Keratinocyte (primary cell): ENCODE data around the gene SMIM10L1. TPM values are rescaled to one million over a fixed set of nuclear protein-coding genes. Genes with fewer than 3 reads are reported as not detected.

ENCODE experiments used
- DNase-seq: peaks from one replicate; pipeline ENCODE4 v3.0.0-alpha.2; 2011; ENCODE audit warnings: low read depth, missing footprints, low spot score
- FAIRE-seq: peaks from 2 replicates; lab custom pipeline; 2011; peaks lifted over from hg19 to GRCh38; lab: Jason Lieb, UNC
- H2AFZ ChIP-seq: 2 replicates; pipeline ENCODE4 v1.6.0; 2012; ENCODE audit warnings: low read length, control low read depth, inconsistent platforms; ENCODE audit not compliant: control insufficient read depth
- H3K27ac ChIP-seq: 2 replicates; pipeline ENCODE4 v1.5.1; 2011; ENCODE audit warnings: low read length; ENCODE audit not compliant: control insufficient read depth, insufficient read depth
- H3K27me3 ChIP-seq: 3 replicates; pipeline ENCODE4 v1.6.0; 2011; ENCODE audit warnings: low read length; ENCODE audit not compliant: control insufficient read depth, insufficient read depth; ENCODE audit errors: extremely low read depth
- H3K36me3 ChIP-seq, 2 experiments: 2 replicates in 1 of 2; 3 replicates in 1 of 2; pipeline ENCODE4 v1.5.1; 2011; ENCODE audit warnings: low read length in 2 of 2, mild to moderate bottlenecking in 1 of 2; ENCODE audit not compliant: control insufficient read depth in 2 of 2, insufficient read depth in 2 of 2; ENCODE audit errors: extremely low read depth in 1 of 2
- H3K4me1 ChIP-seq: 3 replicates; pipeline ENCODE4 v1.5.1; 2011; ENCODE audit warnings: low read length; ENCODE audit not compliant: control insufficient read depth, insufficient read depth; ENCODE audit errors: extremely low read depth
- H3K4me2 ChIP-seq: 3 replicates; pipeline ENCODE4 v1.6.0; 2011; ENCODE audit warnings: low read depth, low read length; ENCODE audit not compliant: control insufficient read depth, insufficient read depth; ENCODE audit errors: extremely low read depth
- H3K4me3 ChIP-seq, 3 experiments: fragments of 200-600 bp in 1 of 3; sonication (generic) in 1 of 3; 2 replicates in 2 of 3; 3 replicates in 1 of 3; pipeline ENCODE4 v1.5.1; 2011 to 2016; ENCODE audit warnings: low read length in 3 of 3, mild to moderate bottlenecking in 3 of 3, control low read depth in 2 of 3, inconsistent platforms in 1 of 3, low read depth in 1 of 3, mixed read lengths in 1 of 3, mixed run types in 1 of 3, moderate library complexity in 1 of 3; ENCODE audit not compliant: control insufficient read depth in 2 of 3, insufficient read depth in 2 of 3; ENCODE audit errors: extremely low read depth in 1 of 3
- H3K79me2 ChIP-seq: 2 replicates; pipeline ENCODE4 v1.6.0; 2012; ENCODE audit warnings: low read length; ENCODE audit not compliant: control insufficient read depth, insufficient read depth
- H3K9ac ChIP-seq: 3 replicates; pipeline ENCODE4 v1.6.0; 2011; ENCODE audit warnings: low read length; ENCODE audit not compliant: control insufficient read depth, insufficient read depth; ENCODE audit errors: extremely low read depth
- H3K9me1 ChIP-seq: 3 replicates; pipeline ENCODE4 v1.6.0; 2011; ENCODE audit warnings: low read length; ENCODE audit not compliant: control insufficient read depth, insufficient read depth; ENCODE audit errors: extremely low read depth
- H3K9me3 ChIP-seq: 2 replicates; pipeline ENCODE4 v1.5.1; 2012; ENCODE audit warnings: low read depth, low read length; ENCODE audit not compliant: control insufficient read depth
- H4K20me1 ChIP-seq: 3 replicates; pipeline ENCODE4 v1.6.0; 2011; ENCODE audit warnings: low read length; ENCODE audit not compliant: control insufficient read depth, insufficient read depth; ENCODE audit errors: extremely low read depth
- EZH2 ChIP-seq: IDR thresholded peaks from one replicate; pipeline ENCODE4 v1.6.1; 2012; ENCODE audit warnings: inconsistent platforms, mild to moderate bottlenecking, low read length, moderate library complexity
- dilution Hi-C: fragments of 300-500 bp; cut with MboI; formaldehyde crosslinking; loops from one replicate; pipeline ENCODE4 v1.7.0; 2020; ENCODE audit warnings: low sequenced_read_pairs; ENCODE audit not compliant: extremely low pct_ligation_motif_present
- polyA plus RNA-seq, 5 experiments: library from polyadenylated mRNA; depleted of rRNA in 3 of 5; stranded (reverse) in 3 of 5; stranded (forward) in 1 of 5; unstranded in 1 of 5; fragments of >200 nt; gene quantifications; 1 replicate in 1 of 5; 2 replicates in 3 of 5; 3 replicates in 1 of 5; pipeline versions ENCODE4 v1.2.1 to v1.2.3, GENCODE V29; 2011 to 2012; ENCODE audit warnings: missing spikeins in 2 of 5, low read depth in 1 of 5, low replicate concordance in 1 of 5
- TF ChIP-seq, protein P1 (sequence below), 3 experiments: IDR thresholded peaks in 1 of 3; conservative IDR thresholded peaks in 1 of 3; optimal IDR thresholded peaks in 1 of 3; 2 replicates in 2 of 3; 3 replicates in 1 of 3; pipeline versions ENCODE3 to v1.5.1; 2011; ENCODE audit warnings: low read length in 3 of 3, mild to moderate bottlenecking in 3 of 3, moderate library complexity in 2 of 3, control low read depth in 1 of 3, inconsistent platforms in 1 of 3; ENCODE audit not compliant: insufficient read depth in 2 of 3; ENCODE audit errors: extremely low read depth in 1 of 3

SMIM10L1 gene
- polyA plus RNA-seq, 1 donor (not counting 4 experiments of a cell fraction or from before 2014, with no cell fraction given): 3.9 TPM

DNA sequence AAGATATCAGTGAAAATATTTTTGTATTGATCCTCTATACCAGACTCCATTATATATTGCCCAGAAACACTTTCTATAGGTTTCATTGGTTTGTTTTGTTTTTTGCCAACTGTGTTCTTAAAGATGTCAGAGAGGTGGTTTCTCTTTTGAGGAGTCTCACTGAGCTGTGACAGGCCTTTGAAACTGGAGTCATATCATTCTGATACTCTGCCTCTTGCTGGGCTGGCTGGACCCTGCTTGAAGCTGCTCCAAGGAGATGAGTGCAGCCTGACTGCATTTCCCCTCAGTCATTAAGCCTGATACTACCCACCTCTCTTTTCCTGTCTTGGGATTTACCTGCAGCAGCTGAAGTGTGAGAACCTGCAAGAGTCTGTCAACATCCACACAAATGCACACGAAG, 20.2 kb upstream of the SMIM10L1 start:
- no peaks in the 10 kb centered on the region for H3K27me3 ChIP-seq
- H3K4me3 ChIP-seq: no peak overlapping the region
- dilution Hi-C loops: no loop called here
- H3K79me2 ChIP-seq: peaks cover 25% of the 10 kb centered on the region
- FAIRE-seq (no peak), DNase-seq (no peak)
- no peak overlapping the region for H2AFZ ChIP-seq
- no peaks in the 10 kb centered on the region for H3K4me1 ChIP-seq
- H3K4me2 ChIP-seq: no peak overlapping the region
- H4K20me1 ChIP-seq: no peaks in the 10 kb centered on the region
- no peaks in the 10 kb centered on the region for H3K36me3 ChIP-seq
- H3K9ac ChIP-seq: no peak overlapping the region
- no peaks in the 10 kb centered on the region for H3K9me3 ChIP-seq
- TF ChIP-seq EZH2: no peak
- TF ChIP-seq, protein P1, sequence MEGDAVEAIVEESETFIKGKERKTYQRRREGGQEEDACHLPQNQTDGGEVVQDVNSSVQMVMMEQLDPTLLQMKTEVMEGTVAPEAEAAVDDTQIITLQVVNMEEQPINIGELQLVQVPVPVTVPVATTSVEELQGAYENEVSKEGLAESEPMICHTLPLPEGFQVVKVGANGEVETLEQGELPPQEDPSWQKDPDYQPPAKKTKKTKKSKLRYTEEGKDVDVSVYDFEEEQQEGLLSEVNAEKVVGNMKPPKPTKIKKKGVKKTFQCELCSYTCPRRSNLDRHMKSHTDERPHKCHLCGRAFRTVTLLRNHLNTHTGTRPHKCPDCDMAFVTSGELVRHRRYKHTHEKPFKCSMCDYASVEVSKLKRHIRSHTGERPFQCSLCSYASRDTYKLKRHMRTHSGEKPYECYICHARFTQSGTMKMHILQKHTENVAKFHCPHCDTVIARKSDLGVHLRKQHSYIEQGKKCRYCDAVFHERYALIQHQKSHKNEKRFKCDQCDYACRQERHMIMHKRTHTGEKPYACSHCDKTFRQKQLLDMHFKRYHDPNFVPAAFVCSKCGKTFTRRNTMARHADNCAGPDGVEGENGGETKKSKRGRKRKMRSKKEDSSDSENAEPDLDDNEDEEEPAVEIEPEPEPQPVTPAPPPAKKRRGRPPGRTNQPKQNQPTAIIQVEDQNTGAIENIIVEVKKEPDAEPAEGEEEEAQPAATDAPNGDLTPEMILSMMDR (optimal IDR thresholded peaks at IDR 0.05 in 1 of 3, IDR thresholded peaks at IDR 0.05 in 1 of 3, conservative IDR thresholded peaks at IDR 0.05 in 1 of 3; ENCODE audit: extremely low read depth in 1 of 3, insufficient read depth in 2 of 3, low read length in 3 of 3): no peak
- no peaks in the 10 kb centered on the region for H3K9me1 ChIP-seq
- no peak overlapping the region for H3K27ac ChIP-seq

DNA sequence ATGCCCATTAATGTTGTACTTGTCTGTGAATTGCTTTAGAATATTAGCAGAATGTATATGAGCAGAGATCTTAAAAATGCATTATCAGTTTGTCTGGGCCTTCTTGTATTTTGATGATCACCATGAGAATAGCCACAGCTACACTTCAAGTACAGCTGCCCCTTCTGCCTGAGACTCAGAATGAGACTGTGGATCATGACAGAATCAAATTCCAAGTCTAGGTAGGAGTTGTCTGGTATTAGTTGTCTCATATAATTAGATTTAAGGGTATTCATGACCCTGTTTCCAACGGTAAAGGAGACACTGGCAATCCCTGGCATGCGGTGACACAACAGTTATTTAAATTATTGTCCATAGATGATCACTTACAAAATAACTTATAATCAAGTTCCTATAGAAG, 18.3 kb upstream of the SMIM10L1 start:
- peaks cover 39% of the 10 kb centered on the region for H3K79me2 ChIP-seq
- H3K36me3 ChIP-seq: no peaks in the 10 kb centered on the region
- no peaks in the 10 kb centered on the region for H4K20me1 ChIP-seq
- no peaks in the 10 kb centered on the region for H3K4me1 ChIP-seq
- H3K4me2 ChIP-seq: no peak overlapping the region
- TF ChIP-seq, protein P1 (optimal IDR thresholded peaks at IDR 0.05 in 1 of 3, IDR thresholded peaks at IDR 0.05 in 1 of 3, conservative IDR thresholded peaks at IDR 0.05 in 1 of 3; ENCODE audit: extremely low read depth in 1 of 3, insufficient read depth in 2 of 3, low read length in 3 of 3): no peak
- TF ChIP-seq EZH2: no peak
- no peak overlapping the region for H3K27ac ChIP-seq
- H3K9me3 ChIP-seq: no peaks in the 10 kb centered on the region
- DNase-seq (no peak), FAIRE-seq (no peak)
- no peaks in the 10 kb centered on the region for H3K9me1 ChIP-seq
- dilution Hi-C loops: no loop called here
- H3K4me3 ChIP-seq: no peak overlapping the region
- no peak overlapping the region for H2AFZ ChIP-seq
- no peaks in the 10 kb centered on the region for H3K27me3 ChIP-seq
- no peak overlapping the region for H3K9ac ChIP-seq
